ENCODE results near the gene TP63.
"Not testable (repeated sequence)": the region's sequence is repeated elsewhere in the genome, so short reads cannot be mapped to it uniquely, and the experiment has no call there.

The TP63 gene

GRCh38 chr3:189637750-189638149, 6.6 kb downstream of the TP63 start:
- FAIRE-seq (peak; percentile 71), DNase-seq (ENCODE audit: insufficient read length, low spot score) (no peak)
- TF ChIP-seq POLR2A (IDR thresholded peaks at IDR 0.05; ENCODE audit: low read depth, low read length) (no peak), SPI1 (IDR thresholded peaks at IDR 0.05; ENCODE audit: low read depth, low read length) (no peak), TAF1 (IDR thresholded peaks at IDR 0.05; ENCODE audit: low read depth, low read length) (no peak), PAX5 (IDR thresholded peaks at IDR 0.05; ENCODE audit: insufficient read depth, low read length, severe bottlenecking) (no peak), POU2F2 (IDR thresholded peaks at IDR 0.05; ENCODE audit: low read depth, low read length) (no peak), POLR2AphosphoS5 (IDR thresholded peaks at IDR 0.05; ENCODE audit: low read depth, low read length) (no peak)

DNA sequence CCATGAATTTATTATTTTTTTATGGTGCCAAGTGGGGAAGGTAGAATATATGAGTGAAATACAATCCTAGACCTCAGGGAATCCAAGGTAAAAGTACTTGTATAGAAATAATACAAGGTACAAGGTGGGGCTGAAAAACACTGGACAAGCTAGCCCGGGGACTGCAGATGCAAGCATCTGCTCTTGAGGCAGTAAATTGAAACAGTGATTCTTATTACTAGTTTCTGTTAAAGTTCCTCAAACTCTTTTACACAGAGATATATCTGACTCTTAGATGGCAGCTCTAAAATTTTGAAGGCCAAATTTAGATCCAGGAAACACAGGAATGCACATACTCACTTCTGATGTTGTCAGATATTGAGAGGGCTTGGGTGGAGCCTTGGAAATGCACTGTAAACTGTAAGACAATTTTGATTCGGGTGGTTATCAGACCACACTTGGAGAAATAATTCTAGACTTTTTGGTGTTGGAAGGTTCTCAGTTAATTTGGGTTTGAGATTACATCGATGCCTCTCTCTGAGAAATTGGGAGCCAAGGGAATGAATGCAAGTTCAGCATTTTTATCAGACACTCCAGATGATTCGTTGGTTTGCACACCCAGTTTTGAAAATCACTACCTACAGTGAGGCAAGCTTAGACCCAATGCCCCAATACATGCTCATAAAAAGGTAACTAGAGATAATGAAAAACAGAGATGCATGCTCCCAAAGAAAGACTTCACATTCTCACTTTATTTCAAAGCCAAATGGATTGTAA, 7.3 kb downstream of the TP63 start:
- DNase-seq (ENCODE audit: insufficient read length, low spot score) (no peak), FAIRE-seq (no peak)
- TF ChIP-seq POU2F2 (IDR thresholded peaks at IDR 0.05; ENCODE audit: low read depth, low read length): no peak

- DNase-seq (ENCODE audit: insufficient read length, low spot score): no peak
- FAIRE-seq: no peak
- TF ChIP-seq SPI1 (IDR thresholded peaks at IDR 0.05; ENCODE audit: low read depth, low read length): no peak
- no peak for TF ChIP-seq TAF1 (IDR thresholded peaks at IDR 0.05; ENCODE audit: low read depth, low read length)
- no peak for TF ChIP-seq PAX5 (IDR thresholded peaks at IDR 0.05; ENCODE audit: insufficient read depth, low read length, severe bottlenecking)
- no peak for TF ChIP-seq POU2F2 (IDR thresholded peaks at IDR 0.05; ENCODE audit: low read depth, low read length)
Measured at GRCh38 chr3:189641776-189642175, 10.6 kb downstream of the TP63 start.

- no peak for TF ChIP-seq POU2F2 (IDR thresholded peaks at IDR 0.05; ENCODE audit: low read depth, low read length)
- TF ChIP-seq POLR2AphosphoS5 (IDR thresholded peaks at IDR 0.05; ENCODE audit: low read depth, low read length): no peak
- no peak for TF ChIP-seq TAF1 (IDR thresholded peaks at IDR 0.05; ENCODE audit: low read depth, low read length)
- no peak for TF ChIP-seq PAX5 (IDR thresholded peaks at IDR 0.05; ENCODE audit: insufficient read depth, low read length, severe bottlenecking)
- TF ChIP-seq SPI1 (IDR thresholded peaks at IDR 0.05; ENCODE audit: low read depth, low read length): no peak
- TF ChIP-seq POLR2A (IDR thresholded peaks at IDR 0.05; ENCODE audit: low read depth, low read length): no peak
- no peak for FAIRE-seq
- DNase-seq (ENCODE audit: insufficient read length, low spot score): no peak
Measured at GRCh38 chr3:189646853-189647542, 15.8 kb downstream of the TP63 start.

DNA sequence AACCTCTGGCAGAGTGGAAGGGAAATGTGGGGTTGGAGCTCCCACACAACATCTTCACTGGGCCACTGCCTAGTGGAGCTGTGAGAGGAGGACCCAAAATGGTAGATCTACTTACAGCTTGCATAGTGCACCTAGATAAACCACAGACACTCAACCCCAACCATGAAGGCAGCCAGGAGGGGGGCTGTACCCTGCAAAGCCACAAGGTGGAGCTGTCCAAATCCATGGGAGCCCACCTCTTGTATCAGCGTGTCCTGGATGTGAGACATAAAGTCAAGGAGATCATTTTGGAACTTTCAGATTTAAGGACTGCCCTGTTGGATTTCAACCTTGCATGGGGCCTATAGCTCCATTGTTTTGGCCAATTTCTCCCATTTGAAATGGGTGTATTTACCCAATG, 20.9 kb downstream of the TP63 start:
- FAIRE-seq: no peak
- no peak for TF ChIP-seq POLR2AphosphoS5 (IDR thresholded peaks at IDR 0.05; ENCODE audit: low read depth, low read length)
- no peak for TF ChIP-seq POLR2A (IDR thresholded peaks at IDR 0.05; ENCODE audit: low read depth, low read length)
- TF ChIP-seq SPI1 (IDR thresholded peaks at IDR 0.05; ENCODE audit: low read depth, low read length): no peak
- TF ChIP-seq POU2F2 (IDR thresholded peaks at IDR 0.05; ENCODE audit: low read depth, low read length): no peak
- TF ChIP-seq PAX5 (IDR thresholded peaks at IDR 0.05; ENCODE audit: insufficient read depth, low read length, severe bottlenecking): no peak
- no peak for TF ChIP-seq TAF1 (IDR thresholded peaks at IDR 0.05; ENCODE audit: low read depth, low read length)
- DNase-seq (ENCODE audit: insufficient read length, low spot score): no peak

GRCh38 chr3:189655617-189656016, 24.4 kb downstream of the TP63 start:
- no peak for DNase-seq (ENCODE audit: insufficient read length, low spot score)
- TF ChIP-seq TAF1 (IDR thresholded peaks at IDR 0.05; ENCODE audit: low read depth, low read length) (no peak), SPI1 (IDR thresholded peaks at IDR 0.05; ENCODE audit: low read depth, low read length) (peak; percentile 96)

GRCh38 chr3:189659571-189659970, 28.4 kb downstream of the TP63 start:
- no peak for FAIRE-seq
- TF ChIP-seq POLR2A (IDR thresholded peaks at IDR 0.05; ENCODE audit: low read depth, low read length) (no peak), TAF1 (IDR thresholded peaks at IDR 0.05; ENCODE audit: low read depth, low read length) (no peak), PAX5 (IDR thresholded peaks at IDR 0.05; ENCODE audit: insufficient read depth, low read length, severe bottlenecking) (no peak), POU2F2 (IDR thresholded peaks at IDR 0.05; ENCODE audit: low read depth, low read length) (no peak), SPI1 (IDR thresholded peaks at IDR 0.05; ENCODE audit: low read depth, low read length) (no peak), POLR2AphosphoS5 (IDR thresholded peaks at IDR 0.05; ENCODE audit: low read depth, low read length) (no peak)
- no peak for DNase-seq (ENCODE audit: insufficient read length, low spot score)

More at GRCh38 chr3:189655617-189656016, 24.4 kb downstream of the TP63 start:
- peak; percentile 45 for FAIRE-seq

DNA sequence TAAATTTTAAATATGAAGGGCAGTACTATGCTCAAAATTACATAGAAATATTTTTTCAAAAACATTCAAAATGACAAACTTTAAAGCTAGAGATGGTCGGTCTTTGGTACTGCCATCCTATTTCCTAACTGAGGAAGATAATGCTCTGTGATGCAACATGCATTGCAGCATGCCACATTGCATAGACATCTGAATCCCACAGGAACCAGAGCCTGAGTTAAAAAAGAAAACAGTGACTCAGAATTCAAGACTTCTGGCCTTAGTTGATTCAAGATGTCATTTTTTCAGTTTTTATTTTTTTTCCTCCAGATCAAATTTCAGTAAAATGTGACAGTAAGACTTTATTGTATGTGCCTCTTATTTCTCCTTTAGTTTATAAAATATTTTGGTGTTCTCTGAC, 33.1 kb downstream of the TP63 start:
- DNase-seq (ENCODE audit: insufficient read length, low spot score) (no peak), FAIRE-seq (no peak)
- TF ChIP-seq POLR2A (IDR thresholded peaks at IDR 0.05; ENCODE audit: low read depth, low read length) (no peak), POU2F2 (IDR thresholded peaks at IDR 0.05; ENCODE audit: low read depth, low read length) (no peak), TAF1 (IDR thresholded peaks at IDR 0.05; ENCODE audit: low read depth, low read length) (no peak), POLR2AphosphoS5 (IDR thresholded peaks at IDR 0.05; ENCODE audit: low read depth, low read length) (no peak), SPI1 (IDR thresholded peaks at IDR 0.05; ENCODE audit: low read depth, low read length) (no peak), PAX5 (IDR thresholded peaks at IDR 0.05; ENCODE audit: insufficient read depth, low read length, severe bottlenecking) (no peak)

- not testable (repeated sequence) for DNase-seq (ENCODE audit: insufficient read length, low spot score); FAIRE-seq
Measured at GRCh38 chr3:189672346-189672745, 41.2 kb downstream of the TP63 start.

- TF ChIP-seq POLR2AphosphoS5 (IDR thresholded peaks at IDR 0.05; ENCODE audit: low read depth, low read length) (no peak), SPI1 (IDR thresholded peaks at IDR 0.05; ENCODE audit: low read depth, low read length) (peak; percentile 96)
- DNase-seq (ENCODE audit: insufficient read length, low spot score) (no peak), FAIRE-seq (no peak)
Measured at GRCh38 chr3:189673535-189673934, 42.3 kb downstream of the TP63 start.

Measured in GM12891 (cell line).